ENCODE data around the gene PPIA. TPM values are rescaled to one million over a fixed set of nuclear protein-coding genes. Genes with fewer than 3 reads are reported as not detected.
A peak's percentile ranks its signal among the peaks of the same experiment; 100 is the strongest.

The PPIA gene
- total RNA-seq, 1 experiment from 2014 or later, result 2,409 TPM

GRCh38 chr7:44771358-44771757 lies 25.1 kb upstream of the PPIA start:
- H3K27ac Mint-ChIP-seq, result peak overlapping the region in 1 of 3 experiments; percentile 40; a peak in 1 of 7 replicates
- Histone ChIP-seq H3K79me2 (ENCODE audit: insufficient read depth, low read length) (no peaks in the 10 kb centered on the region), H2BK12ac (ENCODE audit: insufficient read length, low read depth, low read length) (no peak overlapping the region)

More at GRCh38 chr7:44771358-44771757, 25.1 kb upstream of the PPIA start:
- Histone ChIP-seq H3K23ac (ENCODE audit: insufficient read length, low read depth, low read length) (no peak overlapping the region), H3K9me3 (ENCODE audit: control insufficient read depth, low read depth, low read length) (no peaks in the 10 kb centered on the region), H2BK120ac (ENCODE audit: low read depth, low read length, poor library complexity, severe bottlenecking) (no peak overlapping the region), H2BK5ac (ENCODE audit: insufficient read length, low read length) (no peak overlapping the region), H3K27me3 (ENCODE audit: insufficient read depth, low read length) (no peaks in the 10 kb centered on the region), H3K4me1 (ENCODE audit: insufficient read depth, low read length) (no peaks in the 10 kb centered on the region), H3K23me2 (ENCODE audit: insufficient read length, low read depth, low read length, poor library complexity, severe bottlenecking) (no peaks in the 10 kb centered on the region), H3K4ac (ENCODE audit: low read depth, low read length) (no peak overlapping the region), H2AK5ac (ENCODE audit: insufficient read length, low read length) (no peak overlapping the region), H3K14ac (ENCODE audit: insufficient read depth, low read length) (no peak overlapping the region), H4K8ac (replicated peaks; ENCODE audit: insufficient read length, low read depth, low read length) (no peak overlapping the region), H3K79me1 (ENCODE audit: insufficient read depth, low read depth, low read length, poor library complexity, severe bottlenecking) (no peaks in the 10 kb centered on the region), H4K5ac (ENCODE audit: insufficient read length, low read depth, low read length) (no peak overlapping the region), H2AFZ (ENCODE audit: low read length) (no peak overlapping the region), H4K20me1 (ENCODE audit: control insufficient read depth, insufficient read depth, insufficient read length) (no peaks in the 10 kb centered on the region), H3T11ph (ENCODE audit: low read length) (no peak overlapping the region), H3K18ac (ENCODE audit: insufficient read length, low read depth, low read length) (no peak overlapping the region), H3K27ac (ENCODE audit: insufficient read length, low read depth, low read length) (no peak overlapping the region), H2BK20ac (ENCODE audit: low read depth, low read length, poor library complexity, severe bottlenecking) (no peak overlapping the region), H3K56ac (ENCODE audit: insufficient read length, low read depth, low read length) (no peak overlapping the region), H3K4me2 (ENCODE audit: insufficient read depth, insufficient read length, low read length) (no peak overlapping the region), H3K9ac (ENCODE audit: extremely low read depth, insufficient read length, low read length) (no peak overlapping the region), H2BK15ac (ENCODE audit: low read depth, low read length) (no peak overlapping the region), H4K91ac (ENCODE audit: insufficient read length, low read depth, low read length) (no peak overlapping the region)
- peaks cover 8% of the 10 kb centered on the region for H3K27me3 Mint-ChIP-seq (ENCODE audit: low read depth)
- peaks cover 12 to 30% (median 29%) of the 10 kb centered on the region in 3 experiments; a peak in 6 of 7 replicates for H3K36me3 Mint-ChIP-seq (ENCODE audit: insufficient read depth in 1 of 3, low read depth in 3 of 3)
- WGBS (ENCODE audit: extremely low coverage, insufficient read length, low lambda C conversion rate), result no CpG with 5 or more reads among the region's 3 CpGs
- no peak overlapping the region; a peak in 1 of 5 replicates for H3K4me3 Mint-ChIP-seq
- peaks cover 11 to 16% of the 10 kb centered on the region in 2 experiments for H3K4me1 Mint-ChIP-seq
- H3K9me3 Mint-ChIP-seq, result peaks cover 0 to 4% of the 10 kb centered on the region in 2 experiments; a peak in 1 of 5 replicates
- no peak for DNase-seq
- TF ChIP-seq, protein P1, sequence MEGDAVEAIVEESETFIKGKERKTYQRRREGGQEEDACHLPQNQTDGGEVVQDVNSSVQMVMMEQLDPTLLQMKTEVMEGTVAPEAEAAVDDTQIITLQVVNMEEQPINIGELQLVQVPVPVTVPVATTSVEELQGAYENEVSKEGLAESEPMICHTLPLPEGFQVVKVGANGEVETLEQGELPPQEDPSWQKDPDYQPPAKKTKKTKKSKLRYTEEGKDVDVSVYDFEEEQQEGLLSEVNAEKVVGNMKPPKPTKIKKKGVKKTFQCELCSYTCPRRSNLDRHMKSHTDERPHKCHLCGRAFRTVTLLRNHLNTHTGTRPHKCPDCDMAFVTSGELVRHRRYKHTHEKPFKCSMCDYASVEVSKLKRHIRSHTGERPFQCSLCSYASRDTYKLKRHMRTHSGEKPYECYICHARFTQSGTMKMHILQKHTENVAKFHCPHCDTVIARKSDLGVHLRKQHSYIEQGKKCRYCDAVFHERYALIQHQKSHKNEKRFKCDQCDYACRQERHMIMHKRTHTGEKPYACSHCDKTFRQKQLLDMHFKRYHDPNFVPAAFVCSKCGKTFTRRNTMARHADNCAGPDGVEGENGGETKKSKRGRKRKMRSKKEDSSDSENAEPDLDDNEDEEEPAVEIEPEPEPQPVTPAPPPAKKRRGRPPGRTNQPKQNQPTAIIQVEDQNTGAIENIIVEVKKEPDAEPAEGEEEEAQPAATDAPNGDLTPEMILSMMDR (conservative IDR thresholded peaks at IDR 0.05), result no peak

Data from H9 (cell line).